Measurements from ENCODE around the gene NFIB. TPM values are rescaled to one million over a fixed set of nuclear protein-coding genes. Genes with fewer than 3 reads are reported as not detected.

The NFIB gene
- total RNA-seq, 2 donors from 2014 or later: 131 to 165 TPM

DNA sequence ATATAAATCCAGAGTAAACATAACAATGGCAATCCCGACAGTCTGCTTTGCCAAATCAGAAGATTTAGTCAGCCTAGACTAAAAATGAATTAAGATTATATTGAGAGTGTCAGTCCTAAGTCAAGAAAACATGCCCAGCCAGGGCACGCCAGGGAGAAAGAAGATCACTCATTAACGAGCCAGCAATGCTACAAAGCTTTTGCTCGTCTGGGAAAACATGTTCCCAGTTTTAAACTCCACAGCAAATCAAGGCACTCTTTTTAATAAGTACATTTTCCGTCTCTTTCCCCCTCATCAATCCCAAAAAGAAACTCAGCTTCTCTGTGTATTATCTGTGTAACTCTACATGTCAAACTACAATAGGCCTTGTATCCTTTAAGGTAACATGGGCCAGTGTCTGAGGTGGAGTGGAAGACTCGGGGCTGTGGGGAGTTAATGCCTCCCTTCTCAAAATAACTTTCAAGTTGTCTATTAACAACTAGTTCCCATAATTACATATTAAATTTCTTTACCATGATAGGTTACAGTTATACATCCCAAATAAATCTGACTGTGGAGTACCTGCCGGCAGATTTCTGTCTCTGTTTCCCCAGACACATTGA is 40.9 kb downstream of the NFIB start:
- Histone ChIP-seq H3K27ac (peak overlapping the region; percentile 4 to 21), H3K4me1 (replicated peaks) (no peaks in the 10 kb centered on the region), H3K27me3 (replicated peaks; ENCODE audit: insufficient read depth) (no peaks in the 10 kb centered on the region), H3K4me3 (no peak overlapping the region), H3K9me3 (no peaks in the 10 kb centered on the region), H3K36me3 (no peaks in the 10 kb centered on the region)
- 34% methylated on average over 7 of the region's 7 CpGs for WGBS
- intact Hi-C loops (cut with DNase I): no loop called here
- TF ChIP-seq POLR2A (IDR thresholded peaks at IDR 0.05): no peak
- TF ChIP-seq POLR2AphosphoS5 (IDR thresholded peaks at IDR 0.05): no peak
- TF ChIP-seq, protein P1, sequence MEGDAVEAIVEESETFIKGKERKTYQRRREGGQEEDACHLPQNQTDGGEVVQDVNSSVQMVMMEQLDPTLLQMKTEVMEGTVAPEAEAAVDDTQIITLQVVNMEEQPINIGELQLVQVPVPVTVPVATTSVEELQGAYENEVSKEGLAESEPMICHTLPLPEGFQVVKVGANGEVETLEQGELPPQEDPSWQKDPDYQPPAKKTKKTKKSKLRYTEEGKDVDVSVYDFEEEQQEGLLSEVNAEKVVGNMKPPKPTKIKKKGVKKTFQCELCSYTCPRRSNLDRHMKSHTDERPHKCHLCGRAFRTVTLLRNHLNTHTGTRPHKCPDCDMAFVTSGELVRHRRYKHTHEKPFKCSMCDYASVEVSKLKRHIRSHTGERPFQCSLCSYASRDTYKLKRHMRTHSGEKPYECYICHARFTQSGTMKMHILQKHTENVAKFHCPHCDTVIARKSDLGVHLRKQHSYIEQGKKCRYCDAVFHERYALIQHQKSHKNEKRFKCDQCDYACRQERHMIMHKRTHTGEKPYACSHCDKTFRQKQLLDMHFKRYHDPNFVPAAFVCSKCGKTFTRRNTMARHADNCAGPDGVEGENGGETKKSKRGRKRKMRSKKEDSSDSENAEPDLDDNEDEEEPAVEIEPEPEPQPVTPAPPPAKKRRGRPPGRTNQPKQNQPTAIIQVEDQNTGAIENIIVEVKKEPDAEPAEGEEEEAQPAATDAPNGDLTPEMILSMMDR (IDR thresholded peaks at IDR 0.05): no peak
- DNase-seq (ENCODE audit: low spot score): no peak

DNA sequence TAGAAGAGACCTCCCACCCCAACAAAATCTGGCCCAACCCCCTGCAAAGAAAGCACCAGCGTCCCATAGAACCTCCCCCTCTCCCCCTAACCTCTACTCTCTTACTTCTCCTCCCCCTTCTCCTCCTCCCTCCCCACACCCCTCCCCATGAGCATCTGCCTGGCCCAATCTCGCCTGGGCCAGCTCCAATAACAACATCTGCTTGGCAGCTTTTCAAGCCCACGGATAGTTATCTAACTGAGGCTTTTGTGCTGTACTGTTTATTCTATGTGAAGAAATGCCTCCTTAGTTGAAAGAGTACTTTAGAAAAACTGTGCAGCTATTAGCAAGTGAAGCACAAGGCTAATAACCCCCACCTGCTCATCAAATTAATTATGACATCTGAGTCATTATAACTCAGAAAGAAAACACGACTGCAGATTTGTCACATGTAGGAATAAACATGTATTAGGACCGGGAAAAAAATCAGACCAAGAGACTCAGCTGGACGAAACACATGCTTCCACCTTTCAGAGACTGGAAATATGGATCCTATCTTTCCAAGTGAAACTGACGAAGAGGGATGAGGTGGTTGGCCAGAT is 42.8 kb downstream of the NFIB start:
- DNase-seq (ENCODE audit: low spot score): peak; percentile 33
- H3K27ac ChIP-seq: no peak overlapping the region
- no peaks in the 10 kb centered on the region for H3K9me3 ChIP-seq
- no peaks in the 10 kb centered on the region for H3K36me3 ChIP-seq
- no peak for TF ChIP-seq POLR2A (IDR thresholded peaks at IDR 0.05)
- TF ChIP-seq POLR2AphosphoS5 (IDR thresholded peaks at IDR 0.05): no peak
- TF ChIP-seq, protein P1 (IDR thresholded peaks at IDR 0.05): no peak
- intact Hi-C loops (cut with DNase I): no loop called here
- 16% methylated on average over 7 of the region's 7 CpGs for WGBS
- H3K27me3 ChIP-seq (replicated peaks; ENCODE audit: insufficient read depth): no peaks in the 10 kb centered on the region
- H3K4me1 ChIP-seq (replicated peaks): no peaks in the 10 kb centered on the region
- no peak overlapping the region for H3K4me3 ChIP-seq

DNA sequence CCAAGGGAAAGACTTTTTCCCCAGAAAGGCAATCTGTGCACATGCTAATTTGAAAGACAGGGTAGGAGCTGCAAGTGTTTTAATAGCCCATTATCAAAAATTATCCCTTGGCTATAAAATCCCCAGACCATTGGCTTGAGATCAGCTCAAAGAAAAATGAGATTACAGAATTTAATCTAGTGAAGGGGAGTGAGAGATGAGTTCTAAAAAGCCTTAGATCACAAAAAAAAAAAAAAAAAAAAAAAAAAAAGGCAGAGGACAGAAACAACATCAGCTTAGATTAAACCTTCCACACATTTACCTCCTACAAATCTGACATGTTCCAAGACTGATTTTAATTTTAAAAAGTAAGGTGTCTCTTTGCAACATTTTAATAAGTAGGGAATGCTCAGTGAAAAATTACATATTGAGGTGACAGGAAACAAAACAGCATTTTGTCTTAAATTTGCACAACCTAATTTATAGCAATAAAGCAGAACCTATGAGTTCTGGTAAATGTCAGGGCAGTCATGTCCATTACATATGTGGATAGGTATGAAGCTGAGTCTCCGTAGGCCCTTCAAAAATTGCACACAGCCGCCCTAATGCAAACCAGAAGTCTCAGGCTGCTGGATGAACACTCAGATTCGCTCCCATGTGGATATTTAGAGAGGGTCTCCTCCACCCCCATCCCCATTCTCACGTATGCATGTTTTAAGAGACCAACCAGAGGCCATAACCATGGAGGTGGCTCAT is 43.4 kb downstream of the NFIB start:
- H3K4me1 ChIP-seq (replicated peaks): no peaks in the 10 kb centered on the region
- WGBS: 65% methylated on average over 4 of the region's 4 CpGs
- no peak overlapping the region for H3K27ac ChIP-seq
- no peaks in the 10 kb centered on the region for H3K36me3 ChIP-seq
- TF ChIP-seq, protein P1 (IDR thresholded peaks at IDR 0.05): no peak
- TF ChIP-seq POLR2A (IDR thresholded peaks at IDR 0.05): no peak
- TF ChIP-seq POLR2AphosphoS5 (IDR thresholded peaks at IDR 0.05): no peak
- intact Hi-C loops (cut with DNase I): no loop called here
- DNase-seq (ENCODE audit: low spot score): no peak
- H3K9me3 ChIP-seq: no peaks in the 10 kb centered on the region
- H3K27me3 ChIP-seq (replicated peaks; ENCODE audit: insufficient read depth): no peaks in the 10 kb centered on the region
- no peak overlapping the region for H3K4me3 ChIP-seq

DNA sequence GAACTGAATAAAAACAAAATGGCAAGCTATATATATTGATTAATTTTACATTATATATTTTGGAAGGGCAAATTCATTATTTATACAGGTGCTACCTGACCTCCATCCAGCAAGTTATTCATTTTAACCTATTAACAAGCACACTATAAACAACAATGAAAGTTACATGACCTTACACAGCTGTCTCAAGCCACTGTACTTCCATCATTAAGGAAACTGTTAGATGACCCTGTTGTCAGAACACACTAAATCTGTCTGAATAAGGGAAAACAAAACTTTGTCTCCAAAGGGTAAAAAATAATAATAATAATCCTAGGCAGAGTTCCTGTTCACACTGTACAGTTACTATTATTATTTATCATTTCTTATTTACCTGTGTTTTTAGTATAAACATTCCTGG is 44.0 kb downstream of the NFIB start:
- intact Hi-C loops (cut with DNase I): no loop called here
- no peak overlapping the region for H3K4me3 ChIP-seq
- no peak for DNase-seq (ENCODE audit: low spot score)
- no peak overlapping the region for H3K27ac ChIP-seq
- TF ChIP-seq, protein P1 (IDR thresholded peaks at IDR 0.05): no peak
- TF ChIP-seq POLR2A (IDR thresholded peaks at IDR 0.05) (no peak), POLR2AphosphoS5 (IDR thresholded peaks at IDR 0.05) (no peak)
- no peaks in the 10 kb centered on the region for H3K9me3 ChIP-seq
- H3K4me1 ChIP-seq (replicated peaks): no peaks in the 10 kb centered on the region
- H3K27me3 ChIP-seq (replicated peaks; ENCODE audit: insufficient read depth): no peaks in the 10 kb centered on the region
- H3K36me3 ChIP-seq: no peaks in the 10 kb centered on the region
